SK-N-MC (cell line): ENCODE results near the gene BLOC1S5.
"Not testable (repeated sequence)": the region's sequence is repeated elsewhere in the genome, so short reads cannot be mapped to it uniquely, and the experiment has no call there.

ENCODE experiments used
- DNase-seq: peaks from one replicate; pipeline ENCODE4 v3.0.0-alpha.2; 2011; ENCODE audit warnings: low read depth, low spot score
- H3K27ac ChIP-seq: fragments of 200-600 bp; sonication (generic); 2 replicates; pipeline ENCODE4 v1.5.1; 2016; ENCODE audit warnings: mixed run types
- H3K36me3 ChIP-seq: fragments of 200-600 bp; sonication (generic); 2 replicates; pipeline ENCODE4 v1.6.1; 2017; ENCODE audit warnings: antibody characterized with exemption, low read length, mixed read lengths; ENCODE audit not compliant: insufficient read depth
- H3K4me3 ChIP-seq: fragments of 200-600 bp; sonication (generic); 2 replicates; pipeline ENCODE4 v1.5.1; 2016
- H3K9ac ChIP-seq: fragments of 200-600 bp; sonication (generic); 2 replicates; pipeline ENCODE4 v1.8.0; 2017; ENCODE audit warnings: mixed run types, mixed read lengths; ENCODE audit not compliant: insufficient read length
- H3K9me3 ChIP-seq: fragments of 200-600 bp; sonication (generic); 2 replicates; pipeline ENCODE4 v1.6.1; 2017; ENCODE audit warnings: low read depth, mild to moderate bottlenecking, antibody characterized with exemption, low read length, moderate library complexity, mixed read lengths
- EZH2 ChIP-seq: fragments of 200-600 bp; sonication (generic); IDR thresholded peaks from one replicate; pipeline ENCODE4 v1.6.1; 2017; ENCODE audit warnings: antibody characterized with exemption
- FOXP2 ChIP-seq: optimal IDR thresholded peaks from 2 replicates; pipeline ENCODE3; 2011; ENCODE audit warnings: mild to moderate bottlenecking, moderate library complexity; ENCODE audit not compliant: insufficient read depth; ENCODE audit errors: extremely low read length, control extremely low read depth
- POLR2AphosphoS5 ChIP-seq: IDR thresholded peaks from 2 replicates; pipeline ENCODE4 v1.6.1; 2012; ENCODE audit warnings: mild to moderate bottlenecking, low read depth, low read length, borderline replicate concordance

The BLOC1S5 gene

GRCh38 chr6:7998103-7998725 lies 66.0 kb downstream of the BLOC1S5 start:
- Histone ChIP-seq H3K4me3 (no peak overlapping the region), H3K36me3 (no peaks in the 10 kb centered on the region), H3K9ac (no peak overlapping the region), H3K27ac (no peak overlapping the region), H3K9me3 (no peaks in the 10 kb centered on the region)
- TF ChIP-seq POLR2AphosphoS5 (no peak), FOXP2 (no peak), EZH2 (no peak)
- no peak for DNase-seq

- no peak for DNase-seq
- Histone ChIP-seq H3K4me3 (no peak overlapping the region), H3K36me3 (no peaks in the 10 kb centered on the region), H3K27ac (no peak overlapping the region), H3K9ac (no peak overlapping the region), H3K9me3 (no peaks in the 10 kb centered on the region)
- no peak for TF ChIP-seq EZH2
- no peak for TF ChIP-seq FOXP2
- TF ChIP-seq POLR2AphosphoS5, result no peak
Measured at GRCh38 chr6:7997286-7997685, 66.9 kb downstream of the BLOC1S5 start.

- 0 out of 2 replicates have a peak overlapping the region, but pooled peaks have one; percentile 5 for H3K4me3 ChIP-seq
- H3K9me3 ChIP-seq, result no peaks in the 10 kb centered on the region
- no peak overlapping the region for H3K27ac ChIP-seq
- H3K36me3 ChIP-seq, result no peaks in the 10 kb centered on the region
- TF ChIP-seq EZH2 (no peak), POLR2AphosphoS5 (peak; percentile 34; the same call in 1 of the 2 replicates)
- no peak overlapping the region for H3K9ac ChIP-seq
- no peak for DNase-seq
Measured at GRCh38 chr6:7996538-7997111, 67.6 kb downstream of the BLOC1S5 start.

- no peaks in the 10 kb centered on the region for H3K9me3 ChIP-seq
- no peak overlapping the region for H3K9ac ChIP-seq
- DNase-seq, result no peak
- no peak overlapping the region for H3K27ac ChIP-seq
- TF ChIP-seq POLR2AphosphoS5 (no peak), FOXP2 (no peak), EZH2 (no peak)
- no peak overlapping the region for H3K4me3 ChIP-seq
- H3K36me3 ChIP-seq, result no peaks in the 10 kb centered on the region
Measured at GRCh38 chr6:7993952-7994351, 70.2 kb downstream of the BLOC1S5 start.

GRCh38 chr6:7993399-7993798 lies 70.8 kb downstream of the BLOC1S5 start:
- TF ChIP-seq EZH2 (no peak), FOXP2 (no peak), POLR2AphosphoS5 (no peak)
- DNase-seq, result no peak
- no peaks in the 10 kb centered on the region for H3K9me3 ChIP-seq
- no peaks in the 10 kb centered on the region for H3K36me3 ChIP-seq
- H3K9ac ChIP-seq, result no peak overlapping the region
- no peak overlapping the region for H3K4me3 ChIP-seq
- no peak overlapping the region for H3K27ac ChIP-seq

GRCh38 chr6:7992002-7992815 lies 72.0 kb downstream of the BLOC1S5 start:
- DNase-seq, result no peak
- Histone ChIP-seq H3K36me3 (no peaks in the 10 kb centered on the region), H3K9ac (no peak overlapping the region), H3K9me3 (no peaks in the 10 kb centered on the region), H3K27ac (peak overlapping the region; percentile 62), H3K4me3 (0 out of 2 replicates have a peak overlapping the region, but pooled peaks have one; percentile 18)
- TF ChIP-seq POLR2AphosphoS5, result no peak
- TF ChIP-seq EZH2, result no peak
- TF ChIP-seq FOXP2, result no peak

GRCh38 chr6:7991536-7991935 lies 72.7 kb downstream of the BLOC1S5 start:
- Histone ChIP-seq H3K36me3 (no peaks in the 10 kb centered on the region), H3K9ac (no peak overlapping the region), H3K27ac (no peak overlapping the region), H3K9me3 (no peaks in the 10 kb centered on the region), H3K4me3 (no peak overlapping the region)
- no peak for TF ChIP-seq EZH2
- no peak for TF ChIP-seq POLR2AphosphoS5
- no peak for TF ChIP-seq FOXP2
- no peak for DNase-seq

GRCh38 chr6:7986219-7986618 lies 78.0 kb downstream of the BLOC1S5 start:
- no peaks in the 10 kb centered on the region for H3K36me3 ChIP-seq
- no peak for DNase-seq
- no peak overlapping the region for H3K4me3 ChIP-seq
- H3K27ac ChIP-seq, result no peak overlapping the region
- no peak for TF ChIP-seq FOXP2
- TF ChIP-seq EZH2, result no peak
- no peak for TF ChIP-seq POLR2AphosphoS5
- H3K9ac ChIP-seq, result no peak overlapping the region
- no peaks in the 10 kb centered on the region for H3K9me3 ChIP-seq

- not testable (repeated sequence) for H3K9me3 ChIP-seq, H3K9ac ChIP-seq, H3K36me3 ChIP-seq, H3K27ac ChIP-seq, DNase-seq, H3K4me3 ChIP-seq
Measured at GRCh38 chr6:7983967-7984366, 80.2 kb downstream of the BLOC1S5 start.
